ENCODE measurements around the gene LAD1. TPM values are rescaled to one million over a fixed set of nuclear protein-coding genes. Genes with fewer than 3 reads are reported as not detected.
A peak's percentile ranks its signal among the peaks of the same experiment; 100 is the strongest.

Gene LAD1
- total RNA-seq, 1 experiment from 2014 or later, result 0.10 TPM

GRCh38 chr1:201361652-201362504, 37.2 kb downstream of the LAD1 start:
- ATAC-seq, result peak; percentile 82
- no peak overlapping the region for H3K27ac ChIP-seq (ENCODE audit: low read length)
- no peaks in the 10 kb centered on the region for H3K9me3 ChIP-seq (ENCODE audit: control insufficient read depth, insufficient read depth, low read depth, low read length)
- TF ChIP-seq POLR2AphosphoS5 (IDR thresholded peaks at IDR 0.05; ENCODE audit: low read depth, low read length) (no peak), CTCF (IDR thresholded peaks at IDR 0.05) (peak; percentile 90), TCF7L2 (IDR thresholded peaks at IDR 0.05; ENCODE audit: low read depth, low read length) (no peak), SIN3A (IDR thresholded peaks at IDR 0.05; ENCODE audit: borderline replicate concordance, insufficient read depth, low read depth, low read length) (no peak)
- H3K4me1 ChIP-seq (ENCODE audit: control insufficient read depth, insufficient read depth, low read length), result no peaks in the 10 kb centered on the region
- no TSS peak for BruUV-seq (replicated peaks)
- POLR2A ChIA-PET, result no interaction called here
- CTCF ChIA-PET, result interaction anchor here (0.6 to 0.9 kb wide), 4 partner anchors 24 to 341 kb away, joined by 3 to 4 read pairs (median 3); no protein-coding TSS in a partner anchor
- H3K27me3 ChIP-seq (ENCODE audit: control insufficient read depth, insufficient read depth, low read length), result no peaks in the 10 kb centered on the region; the same call in 1 of the 2 replicates
- H3K4me3 ChIP-seq (ENCODE audit: low read depth in 2 of 2, low read length in 2 of 2), result no peak overlapping the region
- in situ Hi-C loops (cut with HindIII; ENCODE audit: low pct_unique_long_range_greater_than_20kb, low sequenced_read_pairs), result no loop called here
- intact Hi-C loops (cut with micrococcal nuclease; ENCODE audit: unreplicated experiment), result loop anchor here (2.0 kb wide), 1 partner anchor 107 kb away; no protein-coding TSS in a partner anchor
- no peak for DNase-seq (ENCODE audit: low read depth, low spot score)
- H3K36me3 ChIP-seq (ENCODE audit: control insufficient read depth, insufficient read depth, low read length), result no peaks in the 10 kb centered on the region

- ATAC-seq (no peak), DNase-seq (ENCODE audit: low read depth, low spot score) (no peak)
- no peak for TF ChIP-seq POLR2AphosphoS5 (IDR thresholded peaks at IDR 0.05; ENCODE audit: low read depth, low read length)
- no peak for TF ChIP-seq SIN3A (IDR thresholded peaks at IDR 0.05; ENCODE audit: borderline replicate concordance, insufficient read depth, low read depth, low read length)
- TF ChIP-seq TCF7L2 (IDR thresholded peaks at IDR 0.05; ENCODE audit: low read depth, low read length), result no peak
- TF ChIP-seq CTCF (IDR thresholded peaks at IDR 0.05), result no peak
- TF ChIP-seq REST (IDR thresholded peaks at IDR 0.05; ENCODE audit: insufficient read depth in 1 of 2, low read depth in 2 of 2, low read length in 1 of 2), result no peak
- ChIA-PET POLR2A (no interaction called here), CTCF (interaction anchor here (0.6 to 0.9 kb wide), 2 partner anchors 107 to 340 kb away, joined by 3 to 4 read pairs; no protein-coding TSS in a partner anchor)
- Histone ChIP-seq H3K4me3 (ENCODE audit: low read depth in 2 of 2, low read length in 2 of 2) (no peak overlapping the region), H3K36me3 (ENCODE audit: control insufficient read depth, insufficient read depth, low read length) (no peaks in the 10 kb centered on the region), H3K27ac (ENCODE audit: low read length) (no peak overlapping the region), H3K9me3 (ENCODE audit: control insufficient read depth, insufficient read depth, low read depth, low read length) (no peaks in the 10 kb centered on the region), H3K4me1 (ENCODE audit: control insufficient read depth, insufficient read depth, low read length) (no peaks in the 10 kb centered on the region), H3K27me3 (ENCODE audit: control insufficient read depth, insufficient read depth, low read length) (no peaks in the 10 kb centered on the region; the same call in 1 of the 2 replicates)
- in situ Hi-C loops (cut with HindIII; ENCODE audit: low pct_unique_long_range_greater_than_20kb, low sequenced_read_pairs) (no loop called here), intact Hi-C loops (cut with micrococcal nuclease; ENCODE audit: unreplicated experiment) (loop anchor here (2.0 kb wide), 1 partner anchor 106 kb away; no protein-coding TSS in a partner anchor)
- no TSS peak for BruUV-seq (replicated peaks)
These were observed 38.0 kb downstream of the LAD1 start for GRCh38 chr1:201360901-201361651.
